ENCODE measurements around the gene LRRC10. TPM values are rescaled to one million over a fixed set of nuclear protein-coding genes. Genes with fewer than 3 reads are reported as not detected.

The LRRC10 gene
- total RNA-seq, 3 donors from 2014 or later, result not detected

GRCh38 chr12:69575346-69575745 lies 35.4 kb downstream of the LRRC10 start:
- TF ChIP-seq POLR2AphosphoS5 (IDR thresholded peaks at IDR 0.05) (no peak), CTCF (IDR thresholded peaks at IDR 0.05) (no peak), POLR2A (IDR thresholded peaks at IDR 0.05) (no peak)
- Histone ChIP-seq H3K4me1 (no peaks in the 10 kb centered on the region), H3K27ac (no peak overlapping the region), H3K27me3 (no peaks in the 10 kb centered on the region), H3K4me3 (no peak overlapping the region), H3K36me3 (peaks cover 10% of the 10 kb centered on the region), H3K9me3 (no peaks in the 10 kb centered on the region)
- no peak for DNase-seq (ENCODE audit: low spot score in 2 of 2)
- intact Hi-C loops (cut with DNase I; ENCODE audit: low total_unique reads), result no loop called here

- Histone ChIP-seq H3K4me1 (no peaks in the 10 kb centered on the region), H3K27ac (no peak overlapping the region), H3K36me3 (peaks cover 10% of the 10 kb centered on the region), H3K27me3 (no peaks in the 10 kb centered on the region), H3K4me3 (no peak overlapping the region), H3K9me3 (no peaks in the 10 kb centered on the region)
- no peak for DNase-seq (ENCODE audit: low spot score in 2 of 2)
- intact Hi-C loops (cut with DNase I; ENCODE audit: low total_unique reads), result no loop called here
- no peak for TF ChIP-seq POLR2A (IDR thresholded peaks at IDR 0.05)
- peak; percentile 56 to 82 (median 75) for TF ChIP-seq CTCF (IDR thresholded peaks at IDR 0.05)
These were observed 39.9 kb downstream of the LRRC10 start for GRCh38 chr12:69570545-69571399.

GRCh38 chr12:69570000-69570516 lies 40.6 kb downstream of the LRRC10 start:
- intact Hi-C loops (cut with DNase I; ENCODE audit: low total_unique reads), result no loop called here
- H3K4me3 ChIP-seq, result no peak overlapping the region
- no peaks in the 10 kb centered on the region for H3K4me1 ChIP-seq
- H3K9me3 ChIP-seq, result no peaks in the 10 kb centered on the region
- DNase-seq (ENCODE audit: low spot score in 2 of 2), result no peak
- TF ChIP-seq POLR2A (IDR thresholded peaks at IDR 0.05) (no peak), CTCF (IDR thresholded peaks at IDR 0.05) (no peak), POLR2AphosphoS5 (IDR thresholded peaks at IDR 0.05) (no peak)
- H3K27ac ChIP-seq, result no peak overlapping the region
- no peaks in the 10 kb centered on the region for H3K27me3 ChIP-seq
- peaks cover 10% of the 10 kb centered on the region for H3K36me3 ChIP-seq

GRCh38 chr12:69569236-69569635 lies 41.5 kb downstream of the LRRC10 start:
- no peak overlapping the region for H3K27ac ChIP-seq
- DNase-seq (ENCODE audit: low spot score in 2 of 2), result no peak
- H3K4me1 ChIP-seq, result no peaks in the 10 kb centered on the region
- H3K36me3 ChIP-seq, result peaks cover 1% of the 10 kb centered on the region
- no peak for TF ChIP-seq POLR2A (IDR thresholded peaks at IDR 0.05)
- no peak for TF ChIP-seq CTCF (IDR thresholded peaks at IDR 0.05)
- no peak for TF ChIP-seq POLR2AphosphoS5 (IDR thresholded peaks at IDR 0.05)
- intact Hi-C loops (cut with DNase I; ENCODE audit: low total_unique reads), result no loop called here
- no peak overlapping the region for H3K4me3 ChIP-seq
- H3K9me3 ChIP-seq, result no peaks in the 10 kb centered on the region
- no peaks in the 10 kb centered on the region for H3K27me3 ChIP-seq

- intact Hi-C loops (cut with DNase I; ENCODE audit: low total_unique reads), result no loop called here
- H3K27ac ChIP-seq, result no peak overlapping the region
- TF ChIP-seq POLR2AphosphoS5 (IDR thresholded peaks at IDR 0.05) (no peak), POLR2A (IDR thresholded peaks at IDR 0.05) (no peak), CTCF (IDR thresholded peaks at IDR 0.05) (no peak)
- no peaks in the 10 kb centered on the region for H3K4me1 ChIP-seq
- H3K4me3 ChIP-seq, result no peak overlapping the region
- no peak for DNase-seq (ENCODE audit: low spot score in 2 of 2)
- H3K36me3 ChIP-seq, result peaks cover 3% of the 10 kb centered on the region
- H3K27me3 ChIP-seq, result no peaks in the 10 kb centered on the region
- H3K9me3 ChIP-seq, result no peaks in the 10 kb centered on the region
These were observed 44.1 kb downstream of the LRRC10 start for GRCh38 chr12:69566603-69567002.

Data from breast epithelium (tissue), 4 donors.